Measurements from ENCODE around the gene ABCB8.

GRCh38 chr7:150986099-150986512, 42.1 kb upstream of the ABCB8 start:
- TF ChIP-seq POLR2A (IDR thresholded peaks at IDR 0.05; ENCODE audit: low read length) (no peak), GATA1 (IDR thresholded peaks at IDR 0.05; ENCODE audit: low read depth, low read length) (no peak)
